SU-DHL-6 (cell line): ENCODE results near the gene CORO6.

Experiments
- CTCF ChIP-seq: fragments of 200-600 bp; sonication (generic); IDR thresholded peaks from one replicate; pipeline ENCODE4 v1.5.1; 2017; ENCODE audit warnings: antibody characterized with exemption, mild to moderate bottlenecking, low read length, moderate library complexity; ENCODE audit not compliant: insufficient read depth, poor library complexity, severe bottlenecking
- EZH2phosphoT487 ChIP-seq: fragments of 200-600 bp; sonication (generic), shearing (Covaris generic); conservative IDR thresholded peaks from 2 replicates; pipeline ENCODE4 v1.6.1; 2018; ENCODE audit warnings: mild to moderate bottlenecking, antibody characterized with exemption, low read length, moderate library complexity, mixed read lengths

GRCh38 chr17:29569245-29569950 lies 53.3 kb downstream of the CORO6 start:
- TF ChIP-seq CTCF: no peak
- no peak for TF ChIP-seq EZH2phosphoT487
